KOPT-K1 (cell line): ENCODE measurements around the gene LETMD1.
A peak's percentile ranks its signal among the peaks of the same experiment; 100 is the strongest.
"Not testable (repeated sequence)": the region's sequence is repeated elsewhere in the genome, so short reads cannot be mapped to it uniquely, and the experiment has no call there.

Source experiments
- H3K27ac ChIP-seq: fragments of 200-600 bp; sonication (generic); 2 replicates; pipeline ENCODE4 v1.5.1; 2016; ENCODE audit warnings: antibody characterized with exemption, mild to moderate bottlenecking, low read depth, low read length; ENCODE audit not compliant: poor library complexity, severe bottlenecking
- H3K36me3 ChIP-seq: fragments of 200-600 bp; sonication (generic); 2 replicates; pipeline ENCODE4 v1.5.1; 2017; ENCODE audit warnings: antibody characterized with exemption, mild to moderate bottlenecking, low read length, moderate library complexity; ENCODE audit not compliant: insufficient read depth
- H3K9me3 ChIP-seq: fragments of 200-600 bp; sonication (generic); 2 replicates; pipeline ENCODE4 v1.5.1; 2017; ENCODE audit warnings: antibody characterized with exemption, low read length, mild to moderate bottlenecking; ENCODE audit not compliant: insufficient read depth, poor library complexity, severe bottlenecking

LETMD1 gene, protein sequence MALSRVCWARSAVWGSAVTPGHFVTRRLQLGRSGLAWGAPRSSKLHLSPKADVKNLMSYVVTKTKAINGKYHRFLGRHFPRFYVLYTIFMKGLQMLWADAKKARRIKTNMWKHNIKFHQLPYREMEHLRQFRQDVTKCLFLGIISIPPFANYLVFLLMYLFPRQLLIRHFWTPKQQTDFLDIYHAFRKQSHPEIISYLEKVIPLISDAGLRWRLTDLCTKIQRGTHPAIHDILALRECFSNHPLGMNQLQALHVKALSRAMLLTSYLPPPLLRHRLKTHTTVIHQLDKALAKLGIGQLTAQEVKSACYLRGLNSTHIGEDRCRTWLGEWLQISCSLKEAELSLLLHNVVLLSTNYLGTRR

DNA sequence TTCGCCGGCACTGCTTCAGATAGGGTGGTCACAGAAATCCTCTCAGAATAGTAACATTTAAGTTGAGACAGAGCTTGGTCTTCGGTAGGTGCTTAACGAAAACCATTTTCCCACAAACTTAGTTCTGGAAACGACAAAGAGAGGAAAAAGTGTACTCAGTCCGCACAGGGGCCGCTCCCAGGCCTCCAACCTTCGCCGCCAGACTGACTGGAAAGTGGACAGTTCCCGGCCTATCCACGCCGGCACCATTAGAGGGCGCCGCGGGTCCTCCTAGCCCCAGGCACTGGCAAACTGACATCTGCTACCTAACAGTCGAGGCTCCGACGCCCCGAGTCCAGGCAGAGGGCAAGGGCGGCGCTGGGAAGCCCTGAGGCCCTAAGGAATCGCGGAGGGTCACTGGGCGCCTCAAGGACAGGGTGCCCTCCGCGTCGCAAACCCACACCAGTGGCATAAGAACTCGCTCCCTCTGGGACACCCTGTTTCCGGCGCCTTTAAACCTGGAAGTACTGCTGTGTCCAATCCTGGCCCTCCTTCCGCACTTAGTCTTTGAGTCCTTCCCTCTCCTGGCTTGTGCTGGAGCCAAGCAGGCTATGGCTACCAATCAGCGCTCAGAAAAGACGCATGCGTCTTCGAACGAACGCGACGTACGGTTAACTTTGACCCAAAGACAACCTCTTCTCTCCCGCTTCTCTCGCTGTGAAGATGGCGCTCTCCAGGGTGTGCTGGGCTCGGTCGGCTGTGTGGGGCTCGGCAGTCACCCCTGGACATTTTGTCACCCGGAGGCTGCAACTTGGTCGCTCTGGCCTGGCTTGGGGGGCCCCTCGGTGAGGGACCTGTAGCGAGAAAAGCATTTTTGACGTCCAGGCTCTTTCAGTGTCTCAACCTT, at the start of gene LETMD1:
TSS of gene LETMD1 (plus strand) at position 673 of the 886 bp plus-strand sequence. CDS start at position 703, 30 bp downstream.
- Histone ChIP-seq H3K27ac (peak within 1 kb of the TSS; percentile 94), H3K36me3 (peaks cover 20% of the 10 kb centered on the region), H3K9me3 (no peaks in the 10 kb centered on the region)

DNA sequence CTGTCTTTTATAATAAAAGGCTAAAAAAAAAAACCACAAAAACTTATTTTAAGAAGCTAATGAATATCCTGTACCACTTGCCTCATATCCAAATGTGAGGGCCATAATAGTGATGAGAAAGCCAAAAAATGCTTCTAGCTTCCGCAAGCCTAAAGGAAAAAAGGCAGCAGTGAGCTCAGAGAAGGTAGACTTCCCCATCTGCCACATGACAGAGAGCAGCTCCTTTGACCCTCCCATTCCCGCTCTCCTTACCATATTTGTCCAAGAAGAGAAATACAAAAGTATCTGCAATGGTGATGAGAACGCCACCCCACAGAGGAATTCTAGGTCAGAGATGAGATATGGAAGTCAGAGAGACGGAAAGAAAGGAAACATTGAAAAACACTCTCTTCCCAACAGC, 49.0 kb upstream of the LETMD1 start:
- no peak overlapping the region for H3K27ac ChIP-seq
- no peaks in the 10 kb centered on the region for H3K9me3 ChIP-seq
- H3K36me3 ChIP-seq = peaks cover 91% of the 10 kb centered on the region

DNA sequence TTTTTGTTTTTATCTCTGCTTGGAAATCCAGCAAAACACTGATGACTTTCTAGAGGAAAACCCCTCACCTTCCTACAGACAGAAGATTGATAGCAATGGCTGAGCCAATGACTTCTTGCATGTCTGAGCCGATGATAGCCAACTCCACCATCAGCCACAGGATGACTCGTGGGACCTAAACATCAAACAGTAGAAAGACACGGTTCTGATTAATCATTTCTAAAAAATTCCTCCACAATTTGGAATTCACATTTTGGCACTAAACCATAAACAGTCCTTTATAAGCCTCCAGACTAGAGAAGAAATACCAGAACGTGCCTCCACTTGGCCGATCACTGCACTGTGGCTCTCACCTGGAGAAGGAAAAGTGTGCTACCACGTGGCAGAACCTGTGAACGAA, 47.9 kb upstream of the LETMD1 start:
- Histone ChIP-seq H3K36me3 (peaks cover 91% of the 10 kb centered on the region), H3K9me3 (no peaks in the 10 kb centered on the region), H3K27ac (no peak overlapping the region)

DNA sequence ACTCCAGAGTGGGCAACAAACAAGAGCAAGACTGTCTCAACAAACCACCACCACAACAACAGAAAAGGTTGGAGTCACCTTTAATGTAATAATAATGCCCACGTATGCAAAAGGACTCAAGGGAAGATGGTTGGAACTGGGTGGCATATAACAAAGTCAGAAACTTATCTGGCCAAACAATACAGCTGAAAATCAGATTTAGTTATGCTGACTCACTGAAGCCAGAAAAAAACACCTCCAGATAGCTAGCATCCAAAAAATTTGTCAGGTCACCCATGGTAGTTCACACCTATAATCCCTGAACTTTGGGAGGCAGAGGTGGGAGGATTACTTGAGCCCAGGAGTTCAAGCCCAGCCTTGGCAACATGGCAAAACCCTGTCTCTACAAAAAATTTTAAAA, 46.3 kb upstream of the LETMD1 start:
- Histone ChIP-seq H3K36me3 (peaks cover 90% of the 10 kb centered on the region), H3K27ac (no peak overlapping the region), H3K9me3 (no peaks in the 10 kb centered on the region)

DNA sequence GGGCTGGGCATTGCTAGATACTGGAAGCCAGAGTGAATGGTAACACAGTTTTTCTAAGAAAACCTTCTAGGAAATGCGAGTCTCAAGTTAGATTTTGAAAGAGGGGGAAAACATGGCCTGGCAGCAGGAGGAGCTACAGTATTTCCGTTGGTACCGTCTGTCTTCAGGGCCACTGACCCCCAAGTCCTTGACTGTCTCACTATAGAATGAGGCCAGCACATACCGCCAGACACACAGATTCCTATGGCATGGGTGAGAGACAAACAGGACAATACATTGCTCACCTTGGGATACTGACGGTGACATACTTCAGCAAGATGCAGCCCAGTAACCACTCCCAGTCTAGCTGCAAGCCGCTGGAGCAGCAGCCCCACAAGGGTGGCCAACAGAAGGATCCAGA, 43.6 kb upstream of the LETMD1 start:
- no peaks in the 10 kb centered on the region for H3K9me3 ChIP-seq
- H3K36me3 ChIP-seq = peaks cover 80% of the 10 kb centered on the region
- no peak overlapping the region for H3K27ac ChIP-seq

DNA sequence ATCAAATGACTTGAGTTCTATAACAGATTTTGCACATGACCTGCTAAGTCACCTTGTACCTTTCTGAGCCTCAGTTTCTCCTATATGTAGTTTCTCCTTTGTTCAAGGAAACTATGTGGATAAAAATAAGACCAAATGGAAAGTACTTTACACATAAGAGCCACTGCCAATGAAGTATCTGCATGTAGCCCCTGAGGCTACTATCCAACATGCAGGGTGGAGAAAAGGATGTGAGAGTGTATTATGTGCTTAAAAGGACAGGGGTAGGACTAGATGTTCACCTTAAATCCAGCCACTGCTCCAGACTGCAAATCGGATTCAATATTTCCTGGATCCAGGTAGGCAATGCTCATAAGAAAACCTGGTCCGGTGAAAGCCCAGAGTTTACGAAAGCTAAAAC, 43.1 kb upstream of the LETMD1 start:
- peaks cover 77% of the 10 kb centered on the region for H3K36me3 ChIP-seq
- H3K9me3 ChIP-seq = no peaks in the 10 kb centered on the region
- H3K27ac ChIP-seq = no peak overlapping the region

DNA sequence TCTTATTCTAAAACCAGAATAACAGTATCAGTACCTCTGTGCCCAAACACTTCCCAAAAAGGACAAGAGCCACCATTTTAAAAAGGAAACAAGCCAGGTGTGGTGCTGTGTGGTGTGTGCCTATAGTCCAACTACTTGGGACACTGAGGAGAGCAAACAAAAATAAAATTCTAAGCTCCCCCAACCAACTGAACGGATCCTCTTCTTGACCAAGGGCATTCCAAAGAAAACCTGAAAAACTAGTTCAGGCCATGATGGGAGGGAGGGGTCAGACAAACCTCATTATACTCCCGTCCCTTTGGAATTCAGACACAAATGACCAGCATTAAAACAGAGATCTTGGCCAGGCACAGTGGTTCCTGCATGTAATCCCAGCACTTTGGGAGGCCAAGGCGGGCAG, 42.5 kb upstream of the LETMD1 start:
- H3K9me3 ChIP-seq = no peaks in the 10 kb centered on the region
- peaks cover 70% of the 10 kb centered on the region for H3K36me3 ChIP-seq
- H3K27ac ChIP-seq = no peak overlapping the region

DNA sequence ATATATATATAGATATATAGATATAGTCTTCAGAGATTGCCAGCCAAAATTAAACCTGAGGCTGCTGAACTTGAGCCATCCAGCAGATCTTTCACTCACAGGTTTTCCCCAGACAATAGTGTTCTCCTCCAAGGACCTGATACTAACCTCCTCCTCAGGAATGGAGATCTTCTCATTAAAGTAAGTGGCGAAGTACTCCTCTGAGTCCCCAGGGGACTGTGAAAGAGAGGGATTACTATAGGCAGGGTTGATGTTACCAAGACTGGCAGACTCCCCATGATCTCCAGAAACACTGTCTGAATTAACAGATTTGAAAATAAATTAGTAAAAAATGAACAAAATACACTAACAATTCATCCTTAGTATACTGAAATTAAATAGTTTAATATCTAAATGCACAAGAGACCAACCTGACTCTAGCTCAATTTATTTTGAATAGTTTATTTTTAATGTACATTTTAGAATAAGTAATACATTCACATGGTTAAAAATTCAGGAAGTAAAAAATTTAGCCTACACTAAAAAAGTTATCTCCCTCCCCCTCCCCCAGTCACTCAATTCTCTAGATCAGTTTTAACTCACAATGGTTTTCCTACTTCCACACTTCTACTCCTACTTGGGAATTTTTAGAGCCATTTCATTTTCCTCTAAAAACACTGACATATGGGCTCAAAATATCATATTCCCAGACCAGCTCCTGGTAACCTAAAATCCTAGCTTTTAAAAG, 39.6 kb upstream of the LETMD1 start:
- no peaks in the 10 kb centered on the region for H3K9me3 ChIP-seq
- H3K36me3 ChIP-seq = peaks cover 48% of the 10 kb centered on the region
- H3K27ac ChIP-seq = peak overlapping the region; percentile 78

DNA sequence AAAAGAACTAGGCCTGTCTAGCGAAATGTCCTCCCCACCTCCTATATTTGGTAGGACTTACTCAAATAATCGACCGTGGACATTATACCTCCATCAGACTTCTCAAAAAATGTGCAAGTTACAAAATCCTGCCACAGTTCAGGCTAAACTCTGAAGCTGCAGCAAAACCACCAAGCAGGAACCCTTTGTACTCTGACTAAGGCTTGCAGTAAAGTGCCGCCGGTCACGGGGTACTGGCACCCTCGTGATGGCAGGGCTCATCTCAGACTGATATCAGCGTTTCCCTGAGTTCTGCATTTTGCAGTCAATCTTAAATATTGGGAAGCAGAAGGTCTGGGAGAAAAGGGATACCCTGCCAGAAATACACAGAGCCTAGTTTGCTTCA, 39.1 kb upstream of the LETMD1 start:
- Histone ChIP-seq H3K9me3 (no peaks in the 10 kb centered on the region), H3K36me3 (peaks cover 42% of the 10 kb centered on the region), H3K27ac (peak overlapping the region; percentile 78)

DNA sequence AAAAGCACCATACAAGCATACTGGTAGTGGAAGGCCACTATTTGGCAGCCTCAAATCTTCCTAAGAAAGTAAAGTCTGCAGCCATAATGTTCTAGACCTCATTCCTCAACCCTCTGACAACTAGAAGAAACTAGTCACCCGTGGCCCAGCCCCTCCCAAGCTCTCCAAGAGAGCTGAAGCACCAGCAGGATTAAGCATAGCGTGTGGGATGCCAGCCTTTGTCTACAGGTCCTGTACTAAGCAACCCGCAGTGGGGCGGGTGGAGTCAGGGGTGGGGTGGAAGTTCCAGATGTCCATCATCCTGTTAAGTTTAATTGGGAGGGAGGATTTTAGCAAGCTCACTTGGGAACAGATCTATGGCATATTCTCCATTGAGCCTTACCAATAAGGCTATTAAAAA, 36.2 kb upstream of the LETMD1 start:
- H3K27ac ChIP-seq = no peak overlapping the region
- H3K36me3 ChIP-seq = peaks cover 15% of the 10 kb centered on the region
- H3K9me3 ChIP-seq = no peaks in the 10 kb centered on the region

DNA sequence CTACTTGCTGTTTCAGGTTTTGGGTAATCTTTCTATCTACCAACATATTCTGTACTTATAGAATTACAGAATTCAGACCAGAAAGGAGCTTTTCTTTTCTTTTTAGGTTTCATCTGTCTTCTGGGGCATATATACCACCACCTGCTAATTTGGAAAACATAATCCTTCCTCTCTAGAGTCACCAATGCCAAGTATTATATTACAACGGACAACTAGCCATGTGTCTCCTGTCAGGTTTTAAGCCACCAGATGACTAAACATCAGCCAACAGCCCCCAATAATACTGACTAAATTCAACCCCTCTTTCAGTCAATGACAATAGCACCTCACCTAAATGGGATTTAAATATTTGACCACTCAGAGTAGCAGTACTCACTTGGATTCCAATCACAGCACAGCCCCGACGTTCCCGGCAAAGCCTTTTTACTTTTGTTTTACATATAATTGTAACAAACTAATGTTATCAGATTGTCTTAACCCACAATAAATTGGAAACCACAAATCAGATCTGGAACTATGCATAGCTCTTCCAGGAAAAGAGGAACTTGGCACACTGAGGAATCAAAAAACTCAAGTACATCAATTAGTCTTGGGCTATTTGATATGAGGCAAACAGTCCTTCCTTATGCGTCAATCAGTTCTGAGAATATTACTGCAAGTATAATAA, 35.4 kb upstream of the LETMD1 start:
- Histone ChIP-seq H3K27ac (no peak overlapping the region), H3K9me3 (no peaks in the 10 kb centered on the region), H3K36me3 (peaks cover 7% of the 10 kb centered on the region)

DNA sequence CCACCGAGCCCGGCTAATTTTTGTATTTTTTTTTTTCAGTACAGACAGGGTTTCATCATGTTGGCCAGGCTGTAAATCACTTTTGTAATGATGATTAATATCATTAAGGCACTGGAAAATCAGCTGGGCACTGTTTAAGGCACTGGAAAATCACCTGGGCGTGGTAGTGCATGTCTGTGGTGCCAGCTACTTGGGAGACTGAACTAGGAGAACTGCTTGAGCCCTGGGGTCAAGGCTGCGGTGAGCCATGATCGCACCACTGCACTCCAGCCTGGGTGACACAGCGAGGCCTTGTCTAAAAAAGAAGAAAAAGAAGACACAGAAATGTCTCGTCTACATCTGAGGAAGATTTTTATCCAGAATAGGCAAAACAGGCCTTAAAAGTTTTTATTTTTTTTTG, 34.7 kb upstream of the LETMD1 start:
- Histone ChIP-seq H3K36me3 (no peaks in the 10 kb centered on the region), H3K9me3 (no peaks in the 10 kb centered on the region), H3K27ac (no peak overlapping the region)

DNA sequence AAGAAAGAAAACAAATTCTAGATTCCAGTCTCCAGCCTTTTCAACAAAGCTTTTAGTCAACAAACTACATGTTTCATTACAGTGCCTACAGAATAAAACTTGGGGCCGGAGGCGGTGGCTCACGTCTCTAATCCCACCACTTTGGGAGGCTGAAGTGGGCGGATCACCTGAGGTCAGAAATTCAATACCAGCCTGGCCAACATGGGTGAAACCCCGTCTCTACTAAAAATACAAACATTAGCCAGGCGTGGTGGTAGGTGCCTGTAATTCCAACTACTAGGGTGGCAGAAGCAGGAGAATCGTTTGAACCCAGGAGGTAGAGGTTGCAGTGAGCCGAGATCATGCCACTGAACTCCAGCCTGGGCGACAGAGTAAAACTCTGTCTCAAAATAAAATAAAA, 33.7 kb upstream of the LETMD1 start:
- H3K9me3 ChIP-seq, H3K27ac ChIP-seq, H3K36me3 ChIP-seq: not testable (repeated sequence)

DNA sequence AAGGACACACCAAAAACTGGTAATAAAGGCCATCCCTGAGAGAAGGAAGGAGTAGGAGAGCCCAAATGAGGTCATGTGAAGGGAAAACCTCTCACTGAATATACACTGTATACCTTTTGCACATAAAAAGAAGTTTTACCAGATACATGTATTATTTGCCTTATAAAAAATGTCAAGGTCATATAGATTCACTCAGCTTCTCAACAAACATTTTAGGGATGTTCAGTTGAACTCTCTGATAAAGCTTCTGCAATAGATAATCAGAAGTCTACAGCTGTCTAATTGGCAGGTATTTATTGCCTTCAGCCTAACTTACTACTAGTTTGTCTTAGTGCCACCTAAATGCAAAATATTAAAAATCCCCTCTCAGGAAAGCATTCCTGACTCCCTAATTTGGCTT, 30.7 kb upstream of the LETMD1 start:
- H3K36me3 ChIP-seq = no peaks in the 10 kb centered on the region
- H3K9me3 ChIP-seq = no peaks in the 10 kb centered on the region
- no peak overlapping the region for H3K27ac ChIP-seq

DNA sequence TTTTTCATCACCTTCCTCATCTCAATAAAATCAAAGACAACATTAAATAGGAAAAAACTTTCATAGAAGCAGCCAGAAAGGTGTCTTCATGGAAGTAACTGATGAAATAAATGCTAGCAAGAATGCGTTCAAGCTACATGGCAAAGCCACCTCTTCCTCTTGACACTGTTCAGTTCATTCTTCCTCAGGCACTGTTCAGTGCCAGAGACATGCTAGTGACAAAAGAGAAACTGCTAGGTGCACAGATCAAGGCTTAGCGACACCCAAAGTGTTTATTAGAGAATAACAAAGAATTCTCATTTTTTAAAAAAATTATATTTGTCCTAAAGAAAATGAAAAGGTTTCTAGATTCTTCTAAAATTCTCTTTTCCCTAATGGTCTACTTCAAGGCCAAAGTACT, 29.2 kb upstream of the LETMD1 start:
- H3K36me3 ChIP-seq = no peaks in the 10 kb centered on the region
- H3K9me3 ChIP-seq = no peaks in the 10 kb centered on the region
- peak overlapping the region; percentile 80 for H3K27ac ChIP-seq
